Mucosa of descending colon (tissue), 3 donors: ENCODE measurements around the gene SCT. TPM values are rescaled to one million over a fixed set of nuclear protein-coding genes. Genes with fewer than 3 reads are reported as not detected.

Source experiments
- ATAC-seq: fragments of 200-7000 bp; cut with Tn5 transposase; one replicate; pipeline ENCODE4 v1.9.1; 2020; ENCODE audit warnings: mild to moderate bottlenecking, moderate library complexity
- DNase-seq, 3 donors: peaks; one replicate each; pipeline ENCODE4 v3.0.0-alpha.2; 2020
- H3K36me3 ChIP-seq: fragments of 200-600 bp; one replicate; pipeline ENCODE4 v1.8.0; 2021; ENCODE audit warnings: low read depth, mild to moderate bottlenecking
- H3K4me1 ChIP-seq: fragments of 200-600 bp; one replicate; pipeline ENCODE4 v1.8.0; 2021; ENCODE audit warnings: low read depth, mild to moderate bottlenecking
- H3K4me3 ChIP-seq: fragments of 200-600 bp; one replicate; pipeline ENCODE4 v1.8.0; 2021; ENCODE audit warnings: mild to moderate bottlenecking
- H3K9me3 ChIP-seq: fragments of 200-600 bp; one replicate; pipeline ENCODE4 v1.8.0; 2021; ENCODE audit warnings: mild to moderate bottlenecking
- intact Hi-C, 2 donors: fragments of 100-400 bp; cut with DNase I in 1 of 2; cut with micrococcal nuclease in 1 of 2; formaldehyde crosslinking; loops; one replicate each; pipeline versions ENCODE4 v1.11.0 to v1.11.1; 2022; cut with DNase I, micrococcal nuclease
- total RNA-seq, 3 donors: library from RNA; stranded (reverse); fragmentation: NEBNext Ultra II Directional in 2 of 3; extraction: Animal tissue kit (Norgen Biotek cat#: 25700) in 2 of 3; gene quantifications; one replicate each; pipeline versions ENCODE4 v1.2.1 to v1.2.4, GENCODE V29; 2021 to 2023
- TF ChIP-seq, protein P1 (sequence below): fragments of 200-600 bp; IDR thresholded peaks from one replicate; pipeline ENCODE4 v1.8.0; 2022; ENCODE audit warnings: antibody characterized with exemption, mild to moderate bottlenecking
- donor health status: DM: no; HTN: no; CAD: no; lungs with moderate emphysema.
- donor health status: DM: no; HTN: no; CAD: no.
- donor health status: DM: no; HTN: yes; CAD: no.

Gene SCT
- total RNA-seq, 3 donors from 2014 or later: 1.0 TPM; not detected in 1

DNA sequence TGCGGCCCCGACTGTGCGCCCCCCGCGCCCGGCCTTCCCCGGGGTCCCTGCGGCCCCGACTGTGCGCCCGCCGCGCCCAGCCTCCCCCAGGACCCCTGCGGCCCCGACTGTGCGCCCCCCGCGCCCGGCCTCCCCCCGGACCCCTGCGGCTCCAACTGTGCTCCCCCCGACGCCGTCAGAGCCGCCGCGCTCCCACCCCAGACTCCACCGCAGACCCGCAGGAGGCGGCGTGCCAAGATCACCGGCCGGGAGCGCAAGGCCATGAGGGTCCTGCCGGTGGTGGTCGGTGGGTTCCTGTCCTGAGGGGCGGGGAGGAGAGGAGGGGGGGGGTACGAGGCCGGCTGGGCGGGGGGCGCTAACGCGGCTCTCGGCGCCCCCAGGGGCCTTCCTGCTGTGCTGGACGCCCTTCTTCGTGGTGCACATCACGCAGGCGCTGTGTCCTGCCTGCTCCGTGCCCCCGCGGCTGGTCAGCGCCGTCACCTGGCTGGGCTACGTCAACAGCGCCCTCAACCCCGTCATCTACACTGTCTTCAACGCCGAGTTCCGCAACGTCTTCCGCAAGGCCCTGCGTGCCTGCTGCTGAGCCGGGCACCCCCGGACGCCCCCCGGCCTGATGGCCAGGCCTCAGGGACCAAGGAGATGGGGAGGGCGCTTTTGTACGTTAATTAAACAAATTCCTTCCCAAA, 13.2 kb upstream of the SCT start:
- ATAC-seq (no peak), DNase-seq (no peak)
- Histone ChIP-seq H3K4me3 (no peak overlapping the region), H3K9me3 (no peaks in the 10 kb centered on the region), H3K36me3 (no peaks in the 10 kb centered on the region), H3K4me1 (peaks cover 9% of the 10 kb centered on the region)
- intact Hi-C loops: no loop called here
- TF ChIP-seq, protein P1, sequence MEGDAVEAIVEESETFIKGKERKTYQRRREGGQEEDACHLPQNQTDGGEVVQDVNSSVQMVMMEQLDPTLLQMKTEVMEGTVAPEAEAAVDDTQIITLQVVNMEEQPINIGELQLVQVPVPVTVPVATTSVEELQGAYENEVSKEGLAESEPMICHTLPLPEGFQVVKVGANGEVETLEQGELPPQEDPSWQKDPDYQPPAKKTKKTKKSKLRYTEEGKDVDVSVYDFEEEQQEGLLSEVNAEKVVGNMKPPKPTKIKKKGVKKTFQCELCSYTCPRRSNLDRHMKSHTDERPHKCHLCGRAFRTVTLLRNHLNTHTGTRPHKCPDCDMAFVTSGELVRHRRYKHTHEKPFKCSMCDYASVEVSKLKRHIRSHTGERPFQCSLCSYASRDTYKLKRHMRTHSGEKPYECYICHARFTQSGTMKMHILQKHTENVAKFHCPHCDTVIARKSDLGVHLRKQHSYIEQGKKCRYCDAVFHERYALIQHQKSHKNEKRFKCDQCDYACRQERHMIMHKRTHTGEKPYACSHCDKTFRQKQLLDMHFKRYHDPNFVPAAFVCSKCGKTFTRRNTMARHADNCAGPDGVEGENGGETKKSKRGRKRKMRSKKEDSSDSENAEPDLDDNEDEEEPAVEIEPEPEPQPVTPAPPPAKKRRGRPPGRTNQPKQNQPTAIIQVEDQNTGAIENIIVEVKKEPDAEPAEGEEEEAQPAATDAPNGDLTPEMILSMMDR: no peak

DNA sequence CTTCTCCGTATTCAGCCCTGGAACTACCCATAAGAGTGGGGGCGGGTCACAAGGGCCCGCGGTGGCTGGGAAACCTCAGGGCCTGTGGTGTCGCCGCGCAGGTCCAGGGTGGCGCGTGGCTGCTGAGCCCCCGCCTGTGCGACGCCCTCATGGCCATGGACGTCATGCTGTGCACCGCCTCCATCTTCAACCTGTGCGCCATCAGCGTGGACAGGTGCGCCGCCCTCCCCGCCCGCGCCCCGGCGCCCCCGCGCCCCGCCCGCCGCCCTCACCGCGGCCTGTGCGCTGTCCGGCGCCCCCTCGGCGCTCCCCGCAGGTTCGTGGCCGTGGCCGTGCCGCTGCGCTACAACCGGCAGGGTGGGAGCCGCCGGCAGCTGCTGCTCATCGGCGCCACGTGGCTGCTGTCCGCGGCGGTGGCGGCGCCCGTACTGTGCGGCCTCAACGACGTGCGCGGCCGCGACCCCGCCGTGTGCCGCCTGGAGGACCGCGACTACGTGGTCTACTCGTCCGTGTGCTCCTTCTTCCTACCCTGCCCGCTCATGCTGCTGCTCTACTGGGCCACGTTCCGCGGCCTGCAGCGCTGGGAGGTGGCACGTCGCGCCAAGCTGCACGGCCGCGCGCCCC, 12.5 kb upstream of the SCT start:
- Histone ChIP-seq H3K4me1 (peaks cover 9% of the 10 kb centered on the region), H3K4me3 (no peak overlapping the region), H3K36me3 (no peaks in the 10 kb centered on the region), H3K9me3 (no peaks in the 10 kb centered on the region)
- DNase-seq: no peak
- intact Hi-C loops: no loop called here
- no peak for ATAC-seq
- TF ChIP-seq, protein P1: no peak

DNA sequence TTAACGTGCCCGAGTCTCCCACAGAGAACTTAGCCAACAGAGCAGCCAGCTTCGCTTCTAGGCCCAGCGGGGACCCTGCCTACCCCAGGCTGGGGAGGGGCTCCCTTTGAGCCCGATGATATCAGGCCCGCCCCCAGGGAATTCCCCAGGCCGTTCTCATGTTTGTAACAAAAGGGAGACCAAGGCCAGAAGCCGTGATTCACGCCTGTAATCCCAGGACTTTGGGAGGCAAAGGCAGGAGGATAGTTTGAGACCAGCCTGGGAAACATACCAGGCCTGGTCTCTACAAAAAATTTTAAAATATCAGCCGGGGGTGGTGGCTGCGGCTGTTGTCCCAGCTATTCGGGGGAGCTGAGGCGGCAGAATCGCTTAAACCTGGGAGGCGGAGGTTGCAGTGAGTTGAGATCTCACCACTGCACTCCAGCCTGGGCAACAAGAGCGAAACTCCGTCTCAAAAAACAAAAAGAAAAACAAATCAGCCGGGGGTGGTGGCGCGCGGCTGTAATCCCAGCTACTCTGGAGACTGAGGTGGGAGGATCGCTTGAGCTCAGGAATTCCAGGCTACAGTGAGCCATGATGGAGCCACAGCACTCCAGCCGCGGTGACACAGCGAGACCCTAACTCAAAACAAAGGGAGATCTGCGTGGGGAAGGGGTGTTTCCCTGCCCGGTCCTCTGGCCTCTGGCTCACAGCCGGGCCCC, 11.8 kb upstream of the SCT start:
- intact Hi-C loops: no loop called here

DNA sequence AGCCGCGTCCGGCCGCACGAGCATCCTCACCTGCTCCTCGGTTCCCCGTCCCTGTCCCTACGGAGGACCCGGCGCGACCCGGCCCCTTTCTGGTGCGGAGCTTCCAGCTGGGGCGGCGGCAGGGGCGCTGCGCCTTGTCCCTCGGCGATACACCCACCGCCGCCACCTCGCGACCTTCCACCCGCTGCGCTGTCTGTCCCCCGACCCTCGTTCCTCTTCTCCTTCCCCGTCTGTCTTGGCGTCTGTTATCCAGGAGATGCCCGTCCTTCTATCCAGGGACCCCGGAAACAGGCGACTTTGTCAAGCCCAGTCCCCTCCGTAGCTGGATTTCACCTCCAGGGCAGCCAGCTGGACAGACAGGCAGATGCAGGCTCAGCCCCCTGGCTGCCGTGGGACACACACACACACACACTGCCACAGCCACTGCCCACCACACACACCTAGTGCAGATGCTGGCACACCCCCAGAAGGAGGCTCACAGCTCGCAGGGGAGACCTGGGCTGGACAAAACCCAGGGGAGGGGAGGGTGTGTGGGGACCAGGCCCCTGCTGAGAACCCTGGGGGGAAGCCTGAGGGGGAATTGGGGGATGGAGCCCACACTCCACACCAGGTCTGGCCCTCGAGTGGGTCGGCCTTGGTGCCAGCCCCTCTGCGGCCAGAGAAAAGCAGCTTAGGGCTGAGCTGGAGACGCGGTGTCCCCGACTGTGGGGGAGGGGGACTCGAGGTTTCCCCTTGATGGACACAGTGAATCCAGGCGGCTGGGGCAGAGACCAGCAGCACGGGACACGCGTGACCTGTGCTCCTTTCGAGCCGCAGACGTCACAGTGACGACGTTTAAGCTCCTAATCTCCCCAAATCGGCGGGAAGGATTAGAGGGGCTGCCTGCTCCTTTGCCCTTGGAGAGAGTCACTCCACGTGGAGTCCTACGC, 10.9 kb upstream of the SCT start:
- intact Hi-C loops: no loop called here
- TF ChIP-seq, protein P1: no peak
- Histone ChIP-seq H3K36me3 (no peaks in the 10 kb centered on the region), H3K4me1 (peaks cover 9% of the 10 kb centered on the region), H3K4me3 (no peak overlapping the region), H3K9me3 (no peaks in the 10 kb centered on the region)
- DNase-seq (no peak), ATAC-seq (no peak)

More for the DNA sequence above, 11.8 kb upstream of the SCT start:
- Histone ChIP-seq H3K4me1 (peaks cover 9% of the 10 kb centered on the region), H3K4me3 (no peak overlapping the region), H3K36me3 (no peaks in the 10 kb centered on the region), H3K9me3 (no peaks in the 10 kb centered on the region)
- TF ChIP-seq, protein P1: no peak
- DNase-seq: no peak
- ATAC-seq: no peak

DNA sequence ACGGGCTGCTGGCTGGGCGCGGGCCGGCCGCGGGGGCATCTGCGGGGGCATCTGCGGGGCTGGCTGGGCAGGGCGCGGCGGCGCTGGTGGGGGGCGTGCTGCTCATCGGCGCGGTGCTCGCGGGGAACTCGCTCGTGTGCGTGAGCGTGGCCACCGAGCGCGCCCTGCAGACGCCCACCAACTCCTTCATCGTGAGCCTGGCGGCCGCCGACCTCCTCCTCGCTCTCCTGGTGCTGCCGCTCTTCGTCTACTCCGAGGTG, 10.3 kb upstream of the SCT start:
- no peak for DNase-seq
- Histone ChIP-seq H3K4me1 (peaks cover 9% of the 10 kb centered on the region), H3K36me3 (no peaks in the 10 kb centered on the region), H3K4me3 (no peak overlapping the region), H3K9me3 (no peaks in the 10 kb centered on the region)
- intact Hi-C loops: no loop called here
- ATAC-seq: no peak
- TF ChIP-seq, protein P1: no peak
